NCI-H1694 (cell line): ENCODE measurements around the gene PRR36.
A peak's percentile ranks its signal among the peaks of the same experiment; 100 is the strongest.
"Not testable (repeated sequence)": the region's sequence is repeated elsewhere in the genome, so short reads cannot be mapped to it uniquely, and the experiment has no call there.

Source experiments
- DNase-seq: peaks from one replicate; lab custom pipeline; 2025; lab: John Stamatoyannopoulos, UW

Gene PRR36

GRCh38 chr19:7874076-7874896 is at the start of gene PRR36:
TSS of gene PRR36 (minus strand) at chr19:7874390. CDS start at chr19:7873689, 701 bp downstream.
- peak; percentile 72 for DNase-seq

GRCh38 chr19:7923295-7924191 is 49.4 kb upstream of the PRR36 start:
- no peak for DNase-seq

GRCh38 chr19:7922836-7923195 is 48.6 kb upstream of the PRR36 start:
- DNase-seq: no peak

- DNase-seq: no peak
Measured at GRCh38 chr19:7921967-7922835, 48.0 kb upstream of the PRR36 start.

GRCh38 chr19:7921302-7921966 is 47.2 kb upstream of the PRR36 start:
- no peak for DNase-seq

DNA sequence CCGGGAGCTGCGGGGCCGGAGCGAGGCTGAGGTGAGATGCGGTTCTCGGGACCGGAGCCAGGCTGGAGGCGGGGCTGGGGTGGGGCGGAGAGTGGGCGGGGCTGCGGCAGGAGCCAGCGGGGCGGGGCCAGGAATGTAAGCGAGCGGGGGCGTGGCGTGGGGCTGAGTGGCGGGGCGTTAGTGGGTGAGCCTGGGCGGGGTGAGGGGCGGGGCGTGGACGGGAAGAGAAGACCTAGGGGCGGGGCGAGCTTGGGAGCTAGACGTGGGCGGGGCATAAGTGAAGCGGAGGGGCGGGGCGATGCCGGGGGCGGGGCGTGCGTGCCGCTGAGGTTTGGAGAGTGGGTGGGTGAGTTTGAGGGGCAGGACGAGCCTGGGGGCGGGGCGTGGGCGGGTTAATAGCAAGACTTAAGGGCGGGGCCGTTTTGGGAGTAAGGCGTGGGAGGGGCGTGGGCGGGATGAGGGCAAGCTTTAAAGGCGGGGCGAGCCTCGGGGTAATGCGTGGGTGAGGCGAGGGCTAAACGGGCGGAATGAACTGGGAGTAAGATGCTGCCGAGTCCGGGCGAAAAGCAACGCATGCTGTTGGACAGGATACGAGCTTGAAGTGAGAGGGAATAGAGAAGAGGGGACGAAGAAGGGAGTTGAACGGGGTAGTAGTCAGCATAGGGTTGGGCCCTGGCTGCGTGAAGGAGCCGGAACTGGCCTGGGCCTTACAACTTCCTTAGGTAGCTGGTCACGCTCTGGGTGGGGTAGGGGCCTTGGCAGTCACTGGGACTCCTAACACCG is 46.5 kb upstream of the PRR36 start:
- peak; percentile 96 for DNase-seq

- peak; percentile 77 for DNase-seq
Measured at GRCh38 chr19:7919610-7920518, 45.7 kb upstream of the PRR36 start, which contains the start of gene SNAPC2. TSS of gene SNAPC2 (plus strand) at chr19:7920338. CDS start at chr19:7920367, 29 bp downstream.

DNA sequence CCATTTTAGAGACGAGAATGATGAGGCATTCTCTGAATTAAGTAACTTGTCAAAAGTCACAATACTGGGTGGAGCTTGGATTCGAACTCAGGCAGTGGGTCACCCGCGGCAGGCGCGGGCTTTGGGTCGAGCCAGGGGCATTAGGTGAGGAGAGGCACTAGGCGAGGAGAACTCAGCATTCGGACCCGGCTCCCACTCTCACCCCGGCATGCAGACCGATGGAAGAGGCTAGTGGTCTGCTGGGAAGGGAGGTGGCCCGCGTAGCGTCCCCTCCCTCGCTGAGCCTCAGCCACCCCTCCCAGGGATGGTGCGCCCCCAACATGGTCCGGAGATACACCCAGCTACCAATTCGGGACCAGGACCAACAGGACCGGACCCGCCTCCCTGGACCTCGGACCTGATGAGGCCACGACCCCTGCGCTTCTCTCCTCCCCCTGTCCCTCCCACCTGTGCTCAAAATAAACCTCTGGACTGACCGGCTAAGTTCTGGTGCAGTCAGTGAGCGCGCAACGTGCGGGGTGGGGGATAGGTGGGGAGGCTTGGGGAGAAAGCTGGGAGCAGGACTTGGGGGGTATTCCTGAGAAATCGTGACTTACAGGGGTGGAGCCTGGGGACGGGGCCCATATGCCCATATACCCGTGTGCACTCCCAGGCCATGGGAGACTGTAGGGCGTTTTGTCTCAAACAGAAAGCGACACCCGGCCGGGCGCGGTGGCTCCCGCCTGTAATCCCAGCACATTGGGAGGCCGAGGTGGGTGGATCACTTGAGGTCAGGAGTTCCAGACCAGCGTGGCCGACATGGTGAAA is 44.6 kb upstream of the PRR36 start:
- DNase-seq: no peak

DNA sequence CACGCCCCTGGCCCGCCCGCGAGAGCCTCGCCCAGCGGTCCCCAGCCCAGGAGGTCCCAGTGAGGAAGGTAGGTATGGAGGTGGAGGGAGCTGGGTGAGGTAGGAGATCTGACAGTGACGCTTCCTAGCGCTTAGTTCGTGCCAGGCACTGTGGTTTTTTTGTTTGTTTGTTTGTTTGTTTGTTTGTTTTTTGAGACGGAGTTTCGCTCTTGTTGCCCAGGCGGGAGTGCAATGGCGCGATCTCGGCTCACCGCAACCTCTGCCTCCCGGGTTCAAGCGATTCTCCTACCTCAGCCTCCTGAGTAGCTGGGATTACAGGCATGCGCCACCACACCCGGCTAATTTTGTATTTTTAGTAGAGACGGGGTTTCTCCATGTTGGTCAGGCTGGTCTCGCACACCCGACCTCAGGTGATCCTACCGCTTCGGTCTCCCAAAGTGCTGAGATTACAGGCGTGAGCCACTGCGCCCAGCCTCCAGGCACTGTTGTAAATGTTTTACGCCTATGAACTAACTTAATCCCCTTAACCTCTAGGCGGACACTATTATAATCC is 43.9 kb upstream of the PRR36 start:
- DNase-seq: not testable (repeated sequence)

- DNase-seq: peak; percentile 25
Measured at GRCh38 chr19:7917267-7918061, 43.3 kb upstream of the PRR36 start.

DNA sequence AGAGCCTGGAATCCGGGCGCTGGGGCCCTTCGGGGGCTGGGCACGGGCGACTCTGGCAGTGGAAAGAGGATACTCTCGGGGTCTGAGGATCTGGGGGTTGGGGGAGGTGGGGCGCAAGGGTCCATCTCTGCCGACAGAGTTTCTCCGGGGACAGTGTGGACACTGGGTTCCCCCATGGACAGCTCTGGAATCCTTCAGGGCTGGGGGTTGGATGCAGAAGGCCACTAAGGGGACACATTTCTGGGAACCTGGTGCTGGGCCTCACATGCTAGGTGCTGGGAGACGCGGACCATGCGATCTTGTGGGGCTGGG is 42.7 kb upstream of the PRR36 start:
- no peak for DNase-seq

- DNase-seq: peak; percentile 3
Measured at GRCh38 chr19:7916103-7916954, 42.1 kb upstream of the PRR36 start.

DNA sequence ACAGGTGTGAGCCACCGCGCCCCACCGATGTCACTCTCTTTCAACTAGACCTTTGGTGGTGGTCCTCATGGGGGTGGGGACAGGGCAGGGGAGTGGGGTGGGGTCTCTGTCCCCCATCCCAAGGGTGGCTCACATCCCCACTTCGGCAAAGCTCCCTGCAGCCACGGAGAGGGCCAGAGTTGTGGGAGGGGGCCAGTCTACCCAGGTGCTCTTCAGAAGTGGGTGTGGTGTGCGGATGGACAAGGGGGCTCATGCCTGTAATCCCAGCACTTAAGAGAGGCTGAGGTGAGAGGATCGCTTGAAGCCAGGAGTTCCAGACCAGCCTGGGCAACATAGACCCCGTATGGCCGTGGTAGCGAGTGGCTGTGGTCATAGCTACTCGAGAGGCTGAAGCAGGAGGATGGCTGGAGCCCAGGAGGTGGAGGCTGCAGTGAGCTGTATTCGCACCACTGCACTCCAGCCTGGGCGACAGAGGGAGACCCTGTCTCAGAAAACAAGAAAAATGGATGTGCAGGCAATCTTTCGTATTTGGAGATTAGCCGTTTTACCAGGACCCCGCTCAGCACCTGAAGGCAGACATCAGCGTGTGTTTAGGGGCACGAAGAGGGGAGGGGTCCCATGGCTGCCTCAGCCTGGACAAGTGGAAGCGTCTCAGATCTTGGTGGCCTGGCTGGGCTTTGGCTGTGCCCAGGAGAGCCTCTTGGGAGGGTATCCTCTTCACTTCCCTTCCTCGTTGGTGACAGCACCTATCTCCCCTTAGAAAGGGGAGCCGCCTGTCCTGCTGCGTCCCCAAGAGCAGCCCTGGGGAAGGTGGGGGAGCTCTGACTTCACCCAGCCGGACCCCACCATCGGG is 41.3 kb upstream of the PRR36 start:
- DNase-seq: no peak

DNA sequence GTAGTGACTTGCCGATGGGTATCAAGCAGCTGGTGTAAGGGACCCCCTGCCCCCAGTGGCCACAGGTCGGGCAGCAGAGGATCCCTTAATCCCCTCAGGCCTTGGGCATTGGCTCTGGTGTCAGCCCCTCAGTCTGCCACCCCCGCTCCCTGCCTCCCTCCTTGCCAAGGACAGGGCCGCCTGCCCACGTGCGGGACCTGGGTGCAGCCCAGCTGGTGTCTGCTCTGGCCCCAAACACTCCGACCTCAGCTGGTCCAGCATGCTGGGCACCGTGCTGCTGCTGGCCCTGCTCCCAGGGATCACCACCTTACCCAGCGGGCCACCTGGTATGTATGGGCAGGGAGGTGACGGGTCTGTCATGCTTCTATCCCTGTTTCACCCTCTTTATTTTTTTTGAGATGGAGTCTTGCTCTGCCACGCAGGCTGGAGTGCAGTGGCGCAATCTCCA is 40.4 kb upstream of the PRR36 start, which contains the start of gene TGFBR3L:
TGFBR3L (plus strand) TSS at position 233 of the 448 bp plus-strand sequence.
- DNase-seq: no peak

DNA sequence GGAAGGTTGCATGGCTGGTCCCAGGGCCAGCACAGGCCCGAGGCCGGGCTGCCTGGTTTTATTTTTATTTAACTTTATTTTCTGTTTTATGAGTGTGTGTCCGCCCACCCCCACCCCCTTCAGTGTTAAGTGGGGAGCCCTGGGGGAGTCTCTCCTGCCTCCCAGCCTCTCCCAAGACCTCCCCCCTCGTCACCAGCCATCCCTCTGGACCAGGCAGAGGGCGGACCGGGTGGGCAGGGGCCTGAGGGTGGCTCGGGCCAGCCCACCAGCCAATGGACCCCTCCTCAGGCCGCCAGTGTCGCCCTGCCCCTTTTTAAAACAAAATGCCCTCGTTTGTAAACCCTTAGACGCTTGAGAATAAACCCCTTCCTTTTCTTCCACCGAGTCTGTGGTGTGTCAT is 39.9 kb upstream of the PRR36 start:
- DNase-seq: no peak

DNA sequence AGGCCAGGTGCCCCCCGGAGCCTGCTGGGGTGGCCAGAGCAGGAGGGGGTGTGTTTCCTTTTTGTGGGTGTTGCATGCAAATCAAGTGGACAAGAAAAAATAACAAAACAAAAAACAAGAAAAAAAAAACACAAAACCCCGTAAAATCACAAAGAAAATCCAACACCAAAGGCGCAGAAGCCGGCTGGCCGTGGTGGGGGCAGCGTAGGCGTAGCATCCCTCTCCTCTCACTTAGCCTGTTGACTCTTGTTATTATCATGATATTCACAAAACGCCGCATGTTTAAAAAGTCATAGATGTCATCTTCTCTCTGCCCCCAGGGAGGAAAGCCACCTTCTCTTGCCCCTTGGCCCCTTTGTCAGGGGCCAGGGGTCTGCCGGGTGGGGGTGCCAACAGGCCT is 39.5 kb upstream of the PRR36 start:
- no peak for DNase-seq
